Liver (tissue), 3 donors: ENCODE data around the gene PRDM10.

ENCODE experiments used
- CTCF ChIP-seq: fragments of 150-350 bp; IDR thresholded peaks from 2 replicates; pipeline ENCODE4 v1.5.1; 2017; ENCODE audit warnings: improper control_type of control experiment, low read depth, low read length; ENCODE audit not compliant: missing input control
- MAX ChIP-seq: IDR thresholded peaks from 2 replicates; pipeline ENCODE4 v1.6.1; 2016; ENCODE audit warnings: antibody characterized with exemption
- RAD21 ChIP-seq, 2 donors: IDR thresholded peaks; 2 replicates each; pipeline ENCODE4 v1.6.1; 2016; ENCODE audit warnings: antibody characterized with exemption in 2 of 2, mild to moderate bottlenecking in 2 of 2
- SP1 ChIP-seq: IDR thresholded peaks from 2 replicates; pipeline ENCODE4 v1.6.1; 2018; ENCODE audit warnings: antibody characterized with exemption, mild to moderate bottlenecking
- TAF1 ChIP-seq: conservative IDR thresholded peaks from 2 replicates; pipeline ENCODE4 v1.6.1; 2016; ENCODE audit warnings: antibody characterized with exemption, mild to moderate bottlenecking
- donor health status: healthy.
- donor health status: healthy.

- no peak for TF ChIP-seq RAD21 (IDR thresholded peaks at IDR 0.05)
- no peak for TF ChIP-seq MAX
- TF ChIP-seq TAF1: no peak
- no peak for TF ChIP-seq CTCF
- no peak for TF ChIP-seq SP1
These were observed 66.9 kb downstream of the PRDM10 start for GRCh38 chr11:129935723-129936122.
